NCI-H1694 treated with DMSO at 0.1 percent for 48 hours (cell line): ENCODE measurements around the gene CD58.
"Not testable (repeated sequence)": the region's sequence is repeated elsewhere in the genome, so short reads cannot be mapped to it uniquely, and the experiment has no call there.

Source experiments
- DNase-seq: peaks from one replicate; lab custom pipeline; 2025; lab: John Stamatoyannopoulos, UW

Gene CD58, protein sequence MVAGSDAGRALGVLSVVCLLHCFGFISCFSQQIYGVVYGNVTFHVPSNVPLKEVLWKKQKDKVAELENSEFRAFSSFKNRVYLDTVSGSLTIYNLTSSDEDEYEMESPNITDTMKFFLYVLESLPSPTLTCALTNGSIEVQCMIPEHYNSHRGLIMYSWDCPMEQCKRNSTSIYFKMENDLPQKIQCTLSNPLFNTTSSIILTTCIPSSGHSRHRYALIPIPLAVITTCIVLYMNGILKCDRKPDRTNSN

DNA sequence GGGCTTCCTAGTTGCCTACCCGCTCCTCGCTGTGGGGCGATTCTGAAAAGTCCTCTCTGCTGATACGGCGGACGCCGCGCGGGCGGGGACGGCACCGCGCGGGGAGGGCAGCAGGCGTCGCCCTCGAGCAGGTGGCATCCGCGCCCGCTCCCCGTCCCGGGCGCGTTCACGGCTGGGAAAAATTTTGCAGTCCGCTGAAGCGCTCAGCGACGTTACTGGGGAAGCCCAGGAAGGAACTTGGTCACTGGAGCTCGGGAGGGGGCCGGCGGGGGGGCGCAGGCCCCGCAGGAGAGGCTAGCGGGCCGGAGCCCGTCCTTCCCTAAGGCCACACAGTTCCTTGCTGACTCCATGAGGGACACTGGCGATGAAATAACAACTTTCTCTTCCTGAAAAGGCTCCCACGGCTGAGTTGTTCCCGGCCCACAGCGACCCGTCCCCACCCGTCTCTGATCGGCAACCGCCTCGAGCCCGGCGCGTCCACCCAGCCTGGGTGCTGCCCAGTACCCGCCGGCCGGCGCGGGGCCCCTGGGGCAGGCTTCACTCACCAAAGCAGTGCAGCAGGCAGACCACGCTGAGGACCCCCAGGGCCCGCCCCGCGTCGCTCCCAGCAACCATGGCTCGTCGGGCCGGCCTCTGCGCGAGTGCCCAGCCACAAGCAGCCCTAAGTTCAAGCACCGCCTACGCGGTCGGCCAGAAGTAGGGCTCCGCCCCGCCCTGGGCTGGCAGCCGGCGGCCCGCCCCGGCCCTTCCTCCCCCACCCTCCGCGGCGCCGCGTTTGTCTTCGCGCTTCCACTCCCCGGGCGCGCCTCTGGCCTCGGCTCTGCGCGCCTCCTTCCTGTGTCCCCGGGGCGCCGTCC lies at the start of gene CD58:
Gene CD58 (minus strand): TSS at position 669 of the 857 bp plus-strand sequence. CDS start 54 bp downstream, at position 615.
- DNase-seq: peak; percentile 71

DNA sequence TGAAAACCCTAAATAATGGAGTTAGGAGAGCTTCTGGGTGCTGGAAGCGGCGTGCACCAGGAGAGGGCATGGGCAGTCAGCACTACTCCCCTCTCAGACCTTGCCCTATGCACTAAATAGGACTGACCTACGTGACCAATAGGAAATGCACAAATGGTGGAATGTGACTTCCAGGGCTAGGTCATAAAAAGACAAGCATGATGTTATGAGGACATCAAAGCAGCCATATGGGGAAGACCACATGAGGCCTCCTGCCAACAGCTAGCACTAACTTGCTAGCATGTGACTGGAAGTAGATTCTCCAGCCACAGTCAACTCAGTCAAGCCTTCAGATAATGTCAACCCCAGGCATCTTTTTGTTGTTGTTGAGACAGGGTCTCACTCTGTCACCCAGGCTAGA lies 49.6 kb upstream of the CD58 start:
- DNase-seq: not testable (repeated sequence)

DNA sequence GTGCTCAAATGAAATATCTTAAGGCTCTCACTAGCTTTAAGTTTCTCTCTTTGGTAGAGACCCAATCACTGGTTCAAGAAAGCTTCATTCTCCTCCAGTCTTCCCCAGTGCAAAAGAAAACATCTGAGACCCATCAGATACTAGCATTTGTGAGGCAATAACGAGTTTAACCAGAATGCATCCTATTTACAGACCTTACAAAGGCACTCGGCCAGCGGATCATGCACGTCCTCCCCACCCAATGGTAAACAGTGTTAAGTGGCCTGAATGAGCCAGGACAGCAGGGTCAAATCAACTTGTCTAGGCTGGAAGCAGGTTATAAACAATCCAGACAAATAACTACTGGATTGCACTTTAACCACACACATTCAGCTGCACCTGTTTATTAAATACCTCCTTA lies 48.3 kb upstream of the CD58 start:
- not testable (repeated sequence) for DNase-seq

DNA sequence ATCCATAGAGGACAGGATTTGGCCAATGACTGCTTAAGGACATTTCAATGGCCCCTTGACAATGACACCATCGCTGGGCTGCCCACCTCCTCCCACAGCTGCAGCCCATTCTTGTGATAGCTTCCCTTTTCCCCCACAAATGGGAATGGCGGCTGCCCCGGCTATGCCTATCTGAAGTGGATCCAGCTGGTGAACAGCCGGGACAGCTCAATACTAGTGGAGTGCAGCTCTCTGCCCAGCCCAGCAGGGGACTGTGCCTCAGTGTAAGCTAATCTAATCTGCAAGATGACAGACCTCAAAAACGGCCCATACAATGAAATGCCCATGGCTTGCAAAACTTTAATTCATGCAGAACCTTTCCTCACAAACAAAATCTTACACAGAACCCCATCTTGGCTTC lies 47.0 kb upstream of the CD58 start:
- not testable (repeated sequence) for DNase-seq

DNA sequence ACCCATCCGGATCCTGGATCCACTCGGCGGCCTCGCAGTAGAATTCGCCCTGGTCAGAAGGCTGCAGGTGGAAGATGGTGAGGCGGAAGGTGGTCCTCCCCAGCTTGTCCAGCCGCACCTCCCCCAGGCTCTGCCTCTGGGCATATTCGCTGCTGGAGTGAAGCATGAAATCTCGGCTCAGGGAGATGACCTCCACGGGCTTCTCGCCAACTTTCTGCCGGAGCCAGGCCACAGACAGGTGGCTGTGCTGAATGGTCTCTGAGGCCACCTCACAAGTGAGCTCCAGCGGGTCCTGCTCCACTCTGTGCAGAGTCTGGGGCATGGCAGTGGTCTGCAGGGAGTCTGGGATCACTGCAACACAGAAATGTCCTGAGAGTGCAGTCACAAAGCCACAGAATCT lies 43.0 kb upstream of the CD58 start:
- DNase-seq: not testable (repeated sequence)

DNA sequence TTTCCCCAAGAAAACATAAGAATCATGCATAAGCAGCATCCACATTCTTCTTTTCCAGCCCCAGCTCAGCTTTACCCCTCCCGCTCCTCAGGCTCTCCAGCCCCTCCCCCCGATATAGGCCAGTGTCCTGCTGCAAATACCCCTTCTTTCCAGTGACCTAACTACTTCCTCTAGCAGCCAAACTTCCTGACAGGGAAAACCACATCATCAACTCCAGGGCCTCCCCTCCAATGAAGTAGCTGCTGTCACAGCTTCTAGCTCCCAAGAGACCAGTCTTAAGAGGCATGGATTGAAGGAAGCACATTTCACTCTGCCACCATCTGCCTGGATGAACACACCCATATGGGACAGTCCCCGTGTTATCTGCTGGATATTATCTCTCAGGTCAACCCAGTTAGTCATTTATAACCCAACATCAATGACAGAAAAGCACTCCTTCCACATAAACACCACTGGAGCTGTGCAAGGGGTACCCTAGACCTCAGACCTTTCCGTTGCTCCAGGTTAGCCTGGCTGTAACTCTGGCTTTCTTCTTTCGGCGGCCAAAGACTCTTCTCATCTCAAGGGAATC lies 39.1 kb upstream of the CD58 start:
- DNase-seq: not testable (repeated sequence)

DNA sequence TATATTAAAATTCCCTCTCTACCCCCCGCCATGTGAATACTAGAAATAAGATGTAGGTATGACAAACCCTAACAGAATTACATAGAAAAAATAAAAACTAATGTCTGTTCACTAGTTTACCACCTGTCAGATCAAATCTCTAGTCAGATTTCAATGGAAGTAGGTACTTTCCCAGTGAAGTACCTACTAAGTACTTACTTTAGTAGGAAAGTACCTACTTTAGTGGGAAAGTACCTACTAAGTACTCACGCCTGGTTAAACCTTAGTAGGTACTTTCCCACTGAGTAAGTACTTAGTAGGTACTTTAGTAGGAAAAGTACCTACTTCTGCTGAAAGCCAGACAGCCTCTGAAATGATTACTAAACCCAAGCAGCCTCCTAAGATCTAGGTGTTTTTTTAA lies 38.0 kb upstream of the CD58 start:
- DNase-seq: not testable (repeated sequence)

DNA sequence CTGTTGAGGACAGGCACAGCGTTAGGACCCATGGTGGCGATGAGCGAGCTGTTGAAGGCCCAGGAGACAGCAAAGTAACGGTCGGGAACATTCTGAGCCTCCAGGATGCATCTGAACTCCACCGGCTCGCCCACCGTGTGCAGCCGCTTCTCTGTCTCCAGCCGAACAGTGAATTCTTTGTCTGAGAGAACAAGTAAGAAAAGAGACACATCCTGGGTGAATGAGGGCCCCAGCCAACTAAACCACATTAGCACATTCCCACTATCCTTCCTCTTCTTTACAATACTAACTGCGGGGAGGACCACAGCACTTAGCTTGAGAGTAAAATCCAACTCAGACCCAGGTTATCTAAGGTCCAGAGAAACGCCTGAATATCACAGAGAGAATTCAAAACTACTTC lies 37.3 kb upstream of the CD58 start:
- DNase-seq: not testable (repeated sequence)

DNA sequence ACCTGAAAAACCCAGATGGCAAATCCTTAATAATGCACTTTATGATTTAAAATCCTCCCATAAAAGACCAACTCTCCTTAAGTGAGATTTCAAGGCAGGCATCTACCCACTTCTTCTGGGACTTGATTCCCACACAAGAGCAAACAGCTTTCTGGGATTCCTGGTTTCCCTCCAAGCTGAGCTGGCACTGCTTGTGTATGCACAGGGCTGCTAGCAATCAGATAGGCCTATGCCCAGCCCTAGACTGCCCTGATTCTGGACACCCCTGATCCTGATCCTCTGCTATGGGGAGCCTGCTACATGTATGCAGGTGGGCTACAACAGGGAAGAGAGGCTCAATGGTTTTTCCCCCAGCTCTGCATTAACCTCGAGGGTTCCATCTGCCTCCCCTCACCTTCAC lies 36.6 kb upstream of the CD58 start:
- not testable (repeated sequence) for DNase-seq

DNA sequence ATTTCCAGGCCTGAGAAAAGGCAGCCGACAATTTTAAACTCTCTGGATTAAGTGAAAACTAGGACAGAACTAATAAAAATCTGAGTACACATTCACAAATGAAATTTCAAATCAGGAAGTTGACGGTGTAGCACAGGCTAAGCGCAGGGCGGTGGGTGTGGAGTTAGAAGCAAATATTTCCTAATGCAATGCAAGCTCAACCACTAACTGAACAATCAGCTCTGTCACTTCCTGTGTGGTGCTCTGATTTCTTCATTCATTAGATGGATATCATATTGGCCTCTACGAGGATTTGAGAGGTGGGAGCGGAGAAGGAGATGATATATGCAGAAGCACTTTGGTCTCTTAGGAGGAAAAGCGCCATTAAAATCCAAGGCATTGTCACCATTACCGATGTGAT lies 35.2 kb upstream of the CD58 start:
- not testable (repeated sequence) for DNase-seq

DNA sequence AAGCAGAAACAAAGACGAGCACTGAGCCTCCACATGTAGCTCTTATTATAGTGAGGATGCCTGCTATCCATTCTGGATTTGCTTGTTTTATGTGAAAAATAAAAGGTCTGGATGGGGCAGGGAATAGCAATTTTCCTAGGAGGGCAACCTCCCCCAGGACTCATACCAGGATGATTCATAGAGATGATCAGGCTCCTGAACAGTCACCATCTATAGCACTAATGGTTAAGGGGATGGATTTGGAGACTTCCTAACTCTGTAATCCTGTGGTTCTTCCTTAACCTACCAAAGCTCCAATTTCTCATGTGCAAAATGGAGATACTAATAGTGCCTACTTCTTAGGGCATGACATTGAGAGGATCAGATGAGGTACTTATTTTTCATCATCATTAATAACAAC lies 34.5 kb upstream of the CD58 start:
- DNase-seq: no peak

DNA sequence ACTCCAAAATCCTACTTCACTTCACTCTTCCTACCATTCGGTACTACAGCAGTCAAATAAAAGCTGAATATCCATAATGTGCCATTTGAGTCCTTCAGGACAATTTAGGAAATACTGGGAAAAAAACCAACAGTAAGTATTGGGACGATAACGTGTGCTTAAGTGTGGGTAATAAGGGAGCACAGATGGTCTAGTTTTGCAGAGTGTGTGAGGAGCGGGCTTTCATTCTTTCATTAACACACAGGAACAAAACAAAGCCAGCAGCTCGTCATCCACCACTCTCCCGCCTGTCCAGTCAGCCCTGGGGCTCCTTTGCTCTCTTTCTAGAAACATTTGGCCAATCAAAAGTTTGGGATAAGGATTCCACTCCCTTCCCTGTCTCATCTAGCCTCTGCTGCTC lies 33.6 kb upstream of the CD58 start:
- DNase-seq: peak; percentile 32

DNA sequence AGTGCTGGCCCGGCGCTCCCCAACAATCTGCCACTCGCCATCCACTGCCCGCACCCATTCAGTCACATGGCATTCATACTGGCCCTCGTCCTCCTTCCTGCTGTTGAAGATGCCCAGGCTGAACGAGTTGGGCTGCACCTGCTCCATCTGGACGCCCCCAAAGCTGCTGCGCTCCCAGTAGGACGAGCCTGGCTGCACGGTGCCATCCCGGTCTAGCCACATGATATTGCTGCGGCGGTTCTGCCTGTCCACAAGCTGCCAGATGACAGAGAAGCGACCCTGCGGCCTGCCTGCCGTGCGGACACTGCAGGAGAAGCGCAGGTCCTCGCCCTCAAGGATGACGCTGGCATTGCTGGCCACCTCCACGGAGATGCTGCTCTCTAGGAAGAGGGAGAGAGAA lies 32.8 kb upstream of the CD58 start:
- not testable (repeated sequence) for DNase-seq

DNA sequence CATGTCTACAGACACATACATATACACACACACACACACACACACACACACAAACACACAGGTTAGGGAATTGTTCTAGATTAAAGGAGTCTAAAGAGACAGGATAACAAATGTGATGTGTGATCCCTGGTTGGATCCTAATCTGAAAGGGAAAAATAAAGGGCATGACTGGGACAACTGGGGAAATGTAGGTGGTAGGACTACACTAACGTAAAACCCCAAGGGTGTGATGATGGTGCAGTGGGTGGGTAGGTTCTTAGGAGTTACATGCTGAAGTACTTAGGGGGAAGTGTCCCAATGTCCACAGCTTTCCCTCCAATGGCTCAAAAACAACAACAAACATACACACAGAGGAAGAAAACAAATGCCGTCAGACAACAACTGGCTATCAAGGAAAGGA lies 28.5 kb upstream of the CD58 start:
- not testable (repeated sequence) for DNase-seq

DNA sequence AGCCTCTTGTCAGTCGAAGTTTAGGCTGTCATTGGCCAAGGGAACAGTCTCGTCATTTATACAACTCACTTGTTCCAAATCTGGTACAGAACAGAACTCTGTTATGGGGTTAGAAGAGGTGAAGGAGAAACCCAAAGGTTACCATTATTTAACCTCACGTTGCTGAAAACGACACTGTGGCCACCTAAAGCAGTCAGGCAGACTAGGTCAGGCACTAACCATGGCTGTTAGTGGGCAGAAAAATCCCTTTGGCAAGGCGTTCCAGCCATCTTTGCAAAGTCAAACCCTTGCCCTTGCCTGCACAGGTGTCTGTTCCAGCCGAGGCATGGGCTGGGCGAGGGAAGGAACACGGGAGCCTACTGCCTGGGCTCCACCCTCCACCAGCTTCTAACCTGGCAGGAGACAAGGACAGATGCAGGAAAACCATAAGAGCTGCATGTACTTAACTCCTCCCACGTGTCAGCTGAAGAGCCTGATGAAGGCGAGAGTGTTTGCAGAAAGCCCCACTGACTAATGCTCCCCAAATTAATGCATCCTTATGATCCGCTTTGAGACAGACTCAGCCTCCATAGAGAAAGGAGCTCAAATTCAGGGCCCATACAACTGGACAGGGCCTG lies 27.7 kb upstream of the CD58 start:
- DNase-seq: not testable (repeated sequence)

DNA sequence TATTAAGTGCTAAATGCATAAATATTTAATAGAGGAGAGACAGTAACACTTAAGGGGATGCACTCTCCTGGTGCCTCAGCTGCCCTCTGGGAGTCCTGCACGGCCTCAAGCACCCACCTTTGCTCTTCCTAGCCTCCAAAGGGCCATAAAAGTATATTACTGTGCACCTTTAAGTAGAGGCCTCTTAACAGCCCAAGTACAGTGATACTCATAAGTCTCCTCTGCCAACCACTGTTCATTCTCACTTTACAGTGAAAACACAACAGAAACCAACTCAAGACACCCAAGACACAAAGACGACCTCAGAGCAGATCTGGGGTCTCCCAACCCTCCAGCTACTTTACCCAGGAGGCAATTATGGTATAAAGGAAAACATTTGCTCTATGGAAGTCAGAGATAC lies 26.6 kb upstream of the CD58 start:
- DNase-seq: not testable (repeated sequence)

DNA sequence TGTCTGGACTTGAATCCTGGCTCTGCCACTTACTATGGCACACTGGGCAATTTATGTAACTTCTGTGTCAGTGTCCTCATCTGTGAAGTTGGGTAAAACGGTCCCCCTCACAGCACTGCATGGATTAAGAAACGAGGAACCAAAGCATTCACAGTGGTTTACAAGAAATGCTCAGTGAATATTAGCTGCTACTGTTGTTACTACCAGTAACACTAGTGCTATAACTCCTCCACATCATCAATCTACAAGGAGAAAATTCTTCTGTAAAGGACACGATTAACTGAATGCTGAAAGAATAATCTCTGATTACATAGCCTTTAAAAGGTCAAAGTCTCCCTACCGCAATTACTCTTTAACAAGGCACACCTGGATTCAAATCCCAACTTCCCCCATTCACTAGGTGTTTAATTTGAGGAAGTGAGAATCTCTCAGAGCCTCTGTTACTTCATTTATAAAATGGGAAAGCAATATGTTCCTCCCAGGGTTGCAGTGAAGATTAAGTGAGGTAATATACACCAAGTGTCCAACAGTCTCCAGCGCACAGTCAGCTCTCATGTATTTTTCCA lies 26.0 kb upstream of the CD58 start:
- not testable (repeated sequence) for DNase-seq

DNA sequence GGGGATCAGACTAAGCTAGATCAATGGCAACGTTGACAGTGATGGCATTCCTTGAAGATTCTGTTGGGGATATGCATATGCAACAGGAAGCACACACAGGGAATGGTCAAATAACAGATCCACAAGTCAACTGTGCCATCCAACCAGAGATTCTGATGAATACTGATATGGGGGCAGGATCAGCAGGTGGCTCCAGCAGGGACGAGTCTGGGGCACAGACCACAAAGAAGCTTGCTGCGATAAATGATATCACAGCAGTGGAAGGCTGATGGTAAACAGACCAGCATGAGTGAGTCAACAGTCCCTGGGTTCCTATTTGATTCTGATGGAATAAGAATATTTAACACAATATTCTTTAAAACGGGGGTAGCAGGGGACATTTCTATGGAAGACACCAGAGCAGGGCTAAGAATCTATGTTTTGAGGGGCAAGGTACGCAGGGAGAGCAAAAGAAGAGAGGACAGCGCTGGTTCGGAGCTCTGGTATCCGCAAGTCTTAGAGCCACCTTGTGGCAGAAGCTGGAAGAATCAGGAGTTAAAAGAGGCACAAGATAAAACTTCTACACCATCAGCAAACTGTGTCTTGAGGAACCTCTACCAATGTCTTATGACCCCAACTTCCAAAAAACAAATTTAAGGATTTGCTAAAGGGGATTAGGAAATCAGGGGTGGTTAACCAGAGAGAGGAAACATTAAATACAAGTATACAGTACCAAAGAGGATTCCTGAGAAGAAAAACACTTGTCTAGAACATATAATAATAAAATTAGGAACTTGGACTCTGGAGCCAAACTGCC lies 25.3 kb upstream of the CD58 start:
- not testable (repeated sequence) for DNase-seq

DNA sequence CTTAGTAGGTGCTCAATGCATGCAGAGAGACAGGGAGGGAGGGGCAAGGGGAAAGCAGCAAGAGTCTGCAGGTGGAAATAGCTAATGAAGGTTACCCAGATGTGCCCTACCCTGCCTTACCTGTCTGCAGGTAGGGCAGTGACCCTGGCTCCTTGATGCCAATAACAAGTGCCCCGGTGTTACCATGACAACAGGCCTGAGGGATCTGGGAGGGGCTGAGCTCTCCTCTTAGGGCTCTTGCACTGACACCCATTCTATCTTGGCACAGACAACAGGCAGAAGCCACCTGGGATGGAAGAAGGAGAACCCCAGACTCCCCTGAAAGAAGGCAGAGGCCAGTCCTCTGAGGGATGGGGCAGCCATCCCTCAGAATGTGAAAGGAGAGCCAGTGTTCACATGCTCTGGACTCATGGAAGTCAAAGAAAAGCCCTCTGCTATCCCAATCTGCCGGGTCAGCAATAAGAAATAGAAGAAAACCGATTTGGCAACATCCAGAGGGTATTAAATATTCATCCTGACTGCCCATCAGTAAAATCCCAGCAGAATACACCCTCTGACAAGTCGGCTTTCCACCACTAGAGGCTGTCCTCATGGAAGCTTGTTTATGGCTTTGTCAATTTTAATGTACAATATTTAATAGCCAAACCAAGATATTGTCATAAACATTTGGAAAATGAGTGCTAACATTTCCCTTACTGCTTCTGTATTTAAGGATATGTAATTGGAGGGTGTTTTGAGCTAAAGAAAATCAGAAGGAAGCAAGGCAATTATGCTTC lies 24.4 kb upstream of the CD58 start:
- not testable (repeated sequence) for DNase-seq

DNA sequence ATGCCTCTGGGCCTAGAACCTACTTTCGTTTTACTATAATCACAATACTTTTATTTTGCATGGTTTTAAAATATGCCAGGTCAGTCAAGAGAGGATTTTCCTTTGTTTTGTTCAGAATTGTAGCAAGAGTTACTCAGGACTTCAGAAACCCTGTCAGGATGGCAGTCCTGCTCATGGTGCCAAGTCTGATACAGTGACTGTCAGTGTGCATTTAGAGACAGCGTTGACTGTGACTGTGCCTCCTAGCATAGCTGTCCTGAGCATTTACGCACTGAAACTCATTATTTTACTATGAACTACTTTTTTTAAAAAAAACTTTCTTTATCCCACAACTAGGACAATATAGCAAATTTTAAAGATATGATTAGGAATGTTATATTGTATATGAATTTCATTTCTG lies 23.2 kb upstream of the CD58 start:
- not testable (repeated sequence) for DNase-seq
